GM21717 (cell line): ENCODE measurements around the gene TOGARAM2.

Experiments used
- ATAC-seq: cut with Tn5 transposase; IDR thresholded peaks from one replicate; pipeline ENCODE4 v1.9.1; 2021; ENCODE audit warnings: mild to moderate bottlenecking, moderate library complexity; ENCODE audit not compliant: unreplicated experiment

The TOGARAM2 gene

DNA sequence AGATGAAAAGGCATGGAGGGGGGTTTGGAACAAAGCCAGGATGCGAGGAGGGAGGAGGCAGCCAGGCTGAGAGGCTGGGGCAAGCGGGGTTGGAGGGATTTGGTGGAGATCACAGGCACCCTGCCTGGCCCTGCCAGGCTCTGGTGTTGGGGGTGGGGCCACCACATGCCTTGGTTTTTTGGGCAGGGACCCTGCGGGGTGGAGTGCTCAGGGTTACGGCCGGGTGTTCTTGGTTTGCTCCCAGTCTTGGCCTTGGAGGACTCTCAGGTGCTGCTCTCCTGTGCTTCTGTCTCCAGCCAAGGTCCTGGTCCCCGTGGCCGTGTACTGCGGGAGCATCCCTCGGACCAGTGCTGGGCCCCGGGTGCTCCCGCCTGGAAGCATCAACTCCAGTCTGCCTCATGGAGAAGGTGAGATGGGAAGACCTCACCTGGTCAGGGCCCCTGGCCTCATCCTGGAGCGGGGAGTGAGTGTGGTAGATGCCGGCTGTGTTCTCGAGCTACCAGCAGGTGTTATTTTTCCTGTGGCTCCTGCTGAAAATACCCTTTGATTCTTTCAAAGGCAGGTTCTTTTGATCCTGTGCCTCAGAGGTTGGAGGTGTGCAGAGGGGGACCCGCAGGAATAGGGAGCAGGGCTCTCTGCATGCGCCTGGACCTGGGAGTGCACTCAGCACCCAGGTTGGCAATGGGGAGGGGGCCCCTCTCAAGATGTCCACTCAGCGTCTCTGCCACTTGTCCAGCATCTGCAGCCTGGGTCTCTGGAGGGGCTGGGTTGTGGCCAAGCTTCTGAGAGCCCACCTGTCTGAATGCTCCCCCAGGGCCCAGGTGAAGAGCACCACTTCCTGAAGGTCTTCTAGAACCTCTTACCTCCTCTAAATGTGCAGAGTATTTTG, 17.0 kb downstream of the TOGARAM2 start:
- ATAC-seq = no peak

DNA sequence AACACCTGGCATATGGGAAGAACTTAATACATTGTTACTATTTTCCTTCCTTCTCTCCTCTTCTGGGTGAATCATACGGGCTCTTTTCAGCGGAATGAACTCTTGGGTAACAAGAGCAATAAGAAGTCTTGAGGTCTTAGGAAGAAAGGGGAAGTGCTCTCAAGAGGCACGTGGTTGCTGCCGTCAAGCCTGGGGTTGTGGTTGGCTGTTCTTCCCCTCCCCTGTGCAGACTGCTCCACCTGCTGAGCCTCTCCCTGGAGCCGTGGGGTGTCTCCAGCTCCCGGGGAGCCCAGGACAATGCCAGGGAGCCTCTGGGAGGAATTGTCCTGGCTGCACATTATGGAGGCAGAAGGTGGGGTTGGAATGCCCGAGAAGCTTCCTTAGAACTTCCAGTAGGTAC, 19.4 kb downstream of the TOGARAM2 start:
- ATAC-seq = peak; percentile 93

DNA sequence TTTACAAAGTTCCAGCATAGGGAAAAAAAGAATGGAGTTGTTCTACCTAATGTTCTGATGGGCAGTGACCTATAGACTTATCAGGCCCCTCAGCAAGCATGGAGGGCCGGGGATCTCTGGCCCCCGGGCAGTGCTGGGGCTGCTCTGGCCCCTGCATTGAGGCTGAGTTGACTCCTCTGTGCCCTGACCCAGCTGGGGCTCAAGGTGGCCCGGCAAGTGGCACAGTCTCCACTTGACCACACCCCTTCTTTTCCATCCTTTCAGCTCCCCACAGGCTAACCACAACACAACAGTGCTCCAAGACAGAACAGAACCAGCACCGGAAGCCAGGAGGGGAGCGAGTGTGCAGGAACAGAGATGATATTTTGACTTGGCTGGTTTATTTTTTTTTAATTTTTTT, 19.9 kb downstream of the TOGARAM2 start:
- no peak for ATAC-seq

DNA sequence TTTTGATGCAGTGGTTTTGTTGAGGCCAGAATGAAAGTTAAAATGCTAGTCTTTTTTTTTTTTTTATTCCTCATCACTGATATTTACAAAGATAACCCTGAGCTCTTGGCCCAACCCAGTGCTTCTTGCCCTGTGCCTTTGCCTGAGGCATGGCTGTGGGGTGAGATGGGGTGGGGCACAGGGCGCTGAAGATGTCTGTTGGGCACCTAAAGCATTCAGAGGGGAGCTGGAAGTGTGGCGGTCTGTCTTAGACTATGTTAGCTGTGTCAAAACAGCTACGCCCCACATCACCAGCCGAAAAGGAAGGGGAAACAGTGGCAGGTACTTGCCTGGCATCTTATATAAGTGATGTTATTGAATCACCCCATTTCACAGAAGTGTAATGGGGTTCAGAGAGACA, 20.7 kb downstream of the TOGARAM2 start:
- ATAC-seq = no peak

DNA sequence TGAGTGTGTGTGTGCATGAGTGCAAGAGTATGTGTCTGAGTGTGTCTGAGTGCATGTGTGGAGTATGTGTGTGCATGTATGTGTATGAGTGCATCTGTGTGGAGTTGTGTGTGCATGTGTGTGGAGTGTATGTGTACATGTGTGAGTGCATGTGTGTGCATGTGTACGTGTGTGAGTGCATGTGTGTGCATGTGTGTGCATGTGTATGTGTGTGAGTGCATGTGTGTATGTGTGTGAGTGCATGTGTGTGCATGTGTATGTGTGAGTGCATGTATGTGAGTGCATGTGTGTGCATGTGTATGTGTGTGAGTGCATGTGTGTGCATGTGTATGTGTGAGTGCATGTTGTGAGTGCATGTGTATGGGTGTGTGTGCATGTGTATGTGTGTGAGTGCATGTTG, 23.7 kb downstream of the TOGARAM2 start:
- ATAC-seq = no peak

DNA sequence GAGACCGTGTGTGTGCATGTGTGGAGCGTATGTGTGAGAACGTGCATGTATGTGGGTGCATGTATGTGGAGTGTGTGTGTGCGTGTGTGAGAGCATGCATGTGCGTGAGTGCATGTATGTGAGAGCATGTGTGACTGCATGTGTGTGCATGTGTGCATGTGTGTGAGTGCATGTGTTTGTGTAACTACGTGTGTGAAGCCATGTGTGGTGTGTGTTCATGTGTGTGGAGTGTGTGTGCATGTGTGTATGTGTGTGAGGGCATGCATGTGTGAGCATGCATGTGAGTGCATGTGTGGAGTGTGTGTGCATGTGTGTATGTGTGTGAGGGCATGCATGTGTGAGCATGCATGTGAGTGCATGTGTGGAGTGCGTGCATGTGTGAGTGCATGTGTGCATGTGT, 24.2 kb downstream of the TOGARAM2 start:
- no peak for ATAC-seq

DNA sequence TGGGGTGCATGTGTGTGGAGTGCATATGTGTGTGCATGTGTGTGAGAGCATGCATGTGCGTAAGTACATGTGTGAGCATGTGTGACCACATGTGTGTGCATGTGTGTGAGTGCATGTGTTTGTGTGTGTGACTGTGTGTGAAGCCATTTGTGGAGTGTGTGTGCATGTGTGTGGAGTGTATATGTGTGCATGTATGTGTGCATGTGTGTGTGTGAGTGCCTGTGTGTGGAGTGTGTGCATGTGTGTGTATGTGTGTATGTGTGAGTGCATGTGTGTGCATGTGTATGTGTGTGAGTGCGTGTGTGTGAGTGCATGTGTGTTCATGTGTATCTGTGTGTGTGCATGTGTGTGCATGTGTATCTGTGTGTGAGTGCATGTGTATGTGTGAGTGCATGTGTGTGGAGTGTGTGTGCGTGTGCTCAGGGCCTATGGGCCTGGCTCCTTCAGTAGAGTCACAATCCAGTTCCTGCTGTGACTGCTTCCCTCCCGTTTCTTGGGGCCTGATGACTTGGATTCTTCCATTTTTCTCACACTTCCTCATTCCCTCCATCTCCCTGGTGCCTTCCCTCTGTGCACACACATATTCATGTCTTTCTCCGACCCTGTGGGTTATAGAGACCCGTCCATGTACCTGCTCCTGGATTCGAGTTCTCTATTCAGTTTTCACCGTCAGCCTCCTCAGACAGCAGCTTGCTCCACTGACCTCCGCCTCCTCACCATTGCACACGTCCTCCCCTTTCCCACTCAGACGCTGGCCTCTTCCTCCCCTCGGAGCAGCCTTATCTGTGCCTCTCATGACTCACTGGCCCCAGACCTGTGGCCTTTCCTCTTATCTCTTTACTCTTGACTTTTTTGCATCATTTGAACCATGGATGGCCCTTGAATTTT, 25.2 kb downstream of the TOGARAM2 start:
- ATAC-seq = no peak

DNA sequence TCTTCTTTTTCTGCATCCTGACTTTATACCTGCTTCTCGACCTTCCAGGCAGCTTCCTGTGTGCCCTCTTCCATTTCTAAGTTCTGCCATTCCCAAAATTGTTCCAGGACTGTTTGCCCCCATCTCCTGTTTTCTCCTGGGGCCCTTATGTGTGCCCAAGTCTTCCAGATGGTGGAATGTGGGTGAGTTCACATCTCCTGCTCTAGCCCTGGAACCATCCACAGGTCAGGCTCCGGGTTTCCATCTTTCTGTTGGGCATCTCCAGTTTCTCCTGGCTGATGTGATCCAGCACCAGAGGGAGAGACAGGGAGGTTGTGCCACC, 25.8 kb downstream of the TOGARAM2 start:
- ATAC-seq = no peak

DNA sequence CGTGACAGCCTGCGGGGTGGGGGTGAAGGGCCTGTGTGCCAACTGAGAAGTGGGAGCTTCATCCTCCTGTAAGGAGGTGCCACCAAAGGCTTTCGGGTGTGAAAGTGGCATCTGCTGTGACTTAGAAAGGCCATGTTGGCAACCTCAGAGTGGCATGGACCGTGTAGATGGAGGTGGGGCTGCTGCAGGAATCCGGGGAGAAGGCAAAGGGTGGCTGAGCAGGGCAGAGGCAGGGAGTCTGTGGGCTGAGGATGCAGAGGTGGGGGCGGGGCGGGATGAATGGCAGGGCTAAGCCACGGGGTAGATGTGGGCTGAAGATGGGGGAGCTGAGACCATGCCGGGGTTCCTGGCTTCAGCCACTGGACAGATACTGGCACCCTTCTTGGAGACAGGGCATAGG, 28.2 kb downstream of the TOGARAM2 start:
- ATAC-seq = no peak

DNA sequence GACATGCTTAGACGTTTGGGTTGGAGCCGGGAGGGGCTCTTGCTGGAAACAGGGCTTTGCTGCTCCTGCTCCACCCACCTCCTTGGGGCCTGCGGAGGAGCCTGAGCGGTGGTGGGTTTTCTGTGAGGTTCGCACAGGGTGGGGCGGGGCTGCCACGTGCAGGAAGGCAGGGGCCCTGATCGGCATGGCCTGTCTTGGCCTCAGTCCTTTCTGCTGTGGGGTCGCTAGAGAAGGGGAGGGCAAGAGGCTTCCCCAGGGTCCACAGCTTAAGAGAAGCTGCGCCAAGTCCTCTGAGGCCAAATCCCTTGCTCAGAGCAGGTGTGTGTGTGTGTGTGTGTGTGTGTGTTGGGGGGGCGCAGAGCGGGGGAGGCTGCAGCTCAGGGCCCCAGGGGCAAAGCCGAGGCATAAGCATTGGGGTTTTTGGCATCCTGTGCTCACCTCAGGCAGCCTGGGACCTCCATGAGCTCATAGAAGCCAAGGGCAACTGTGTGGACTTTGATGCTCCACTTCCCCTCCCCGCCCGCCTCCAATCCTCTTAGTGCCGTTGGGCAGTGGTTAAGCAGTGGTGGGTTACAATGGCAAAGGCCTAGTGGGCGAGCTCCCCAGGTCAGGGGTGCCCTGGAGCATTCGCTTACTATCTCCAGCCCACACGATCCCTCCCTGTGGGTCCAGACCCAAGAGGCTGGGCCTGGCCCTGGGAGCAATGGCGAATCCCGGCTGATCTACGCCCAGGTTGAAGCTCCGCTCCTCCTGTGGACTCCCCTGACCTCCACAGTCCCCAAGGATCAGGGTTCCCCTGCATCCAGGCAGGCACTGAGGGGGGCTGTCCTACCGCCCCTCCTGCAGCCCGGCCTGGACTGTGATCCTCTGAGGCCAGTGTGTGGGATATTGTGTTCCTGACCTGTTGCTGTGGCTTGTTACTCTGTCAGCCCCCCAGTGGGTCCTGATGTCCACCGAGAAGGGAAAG, 28.9 kb downstream of the TOGARAM2 start:
- no peak for ATAC-seq

DNA sequence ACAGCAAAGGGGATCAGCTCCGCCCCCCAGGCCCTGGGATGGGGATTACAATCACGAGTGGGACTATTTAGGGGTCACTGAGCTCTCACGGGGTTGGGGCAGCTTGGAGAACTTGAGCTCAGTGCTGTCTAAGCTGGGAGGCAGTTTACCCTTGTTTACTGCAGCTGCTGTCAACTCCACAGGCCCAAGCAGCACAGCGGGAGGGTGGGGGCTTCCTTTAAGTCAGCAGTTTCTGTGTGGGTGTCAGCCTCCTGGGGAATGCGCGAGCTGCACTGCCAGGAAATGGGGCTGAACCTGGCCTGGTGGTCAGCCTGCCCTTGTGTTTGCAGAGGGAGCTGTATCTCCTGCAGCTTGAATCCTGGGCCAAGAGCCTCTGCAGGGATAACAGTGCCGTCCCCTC, 29.8 kb downstream of the TOGARAM2 start:
- ATAC-seq = no peak

DNA sequence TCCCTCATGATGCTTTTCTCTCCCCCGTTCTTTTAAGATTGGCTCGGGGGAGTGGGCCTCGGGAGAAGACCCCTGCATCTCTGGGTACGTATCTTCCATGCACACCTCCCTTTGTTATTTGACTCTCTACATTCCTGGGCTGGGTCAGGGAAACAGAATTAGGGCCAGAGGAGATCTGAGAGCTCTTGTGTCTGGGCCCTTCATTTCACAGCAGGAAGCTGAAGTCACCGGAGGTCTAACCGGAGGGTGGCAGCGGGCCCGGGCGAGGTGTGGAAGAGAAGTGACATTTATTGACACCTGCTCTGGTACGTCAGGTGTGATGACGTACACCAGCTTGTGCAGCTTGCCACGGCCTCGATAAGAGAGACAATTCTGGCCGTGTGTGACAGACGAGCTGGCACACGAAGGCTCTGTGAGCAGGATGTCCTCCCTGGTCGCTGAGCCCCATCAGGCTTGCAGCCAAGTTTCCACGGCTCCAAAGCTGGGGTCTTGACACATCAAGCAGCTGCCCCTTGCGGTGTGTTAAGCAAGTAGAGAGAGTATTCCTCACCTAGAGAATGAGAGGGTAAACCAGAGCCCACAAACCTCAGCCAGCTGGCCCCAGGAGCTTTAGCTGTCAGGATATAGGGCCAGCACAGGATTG, 30.4 kb downstream of the TOGARAM2 start:
- no peak for ATAC-seq

DNA sequence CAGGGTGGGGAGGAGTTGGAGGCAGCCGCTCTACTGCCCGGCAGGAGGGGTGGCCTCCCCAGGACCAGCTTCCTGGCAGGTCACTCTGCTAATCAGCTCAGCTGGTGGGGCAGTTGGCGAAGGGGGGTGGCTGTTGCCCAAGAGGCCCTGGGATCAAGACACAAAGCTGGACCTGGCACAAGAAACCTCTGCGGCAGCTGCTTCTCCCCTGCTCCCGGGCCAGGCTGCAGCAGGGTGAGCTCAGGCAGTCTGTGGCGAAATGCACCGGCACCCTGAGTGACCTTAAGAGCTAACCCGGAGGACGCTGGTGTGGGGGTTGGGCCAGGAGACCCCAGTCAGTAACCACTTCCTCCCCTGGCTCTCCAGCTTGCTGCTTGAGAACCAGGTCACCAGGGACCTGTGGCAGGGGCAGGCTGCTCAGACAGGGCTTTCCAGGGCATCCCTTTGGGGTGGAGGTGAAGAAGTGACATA, 31.1 kb downstream of the TOGARAM2 start:
- no peak for ATAC-seq

DNA sequence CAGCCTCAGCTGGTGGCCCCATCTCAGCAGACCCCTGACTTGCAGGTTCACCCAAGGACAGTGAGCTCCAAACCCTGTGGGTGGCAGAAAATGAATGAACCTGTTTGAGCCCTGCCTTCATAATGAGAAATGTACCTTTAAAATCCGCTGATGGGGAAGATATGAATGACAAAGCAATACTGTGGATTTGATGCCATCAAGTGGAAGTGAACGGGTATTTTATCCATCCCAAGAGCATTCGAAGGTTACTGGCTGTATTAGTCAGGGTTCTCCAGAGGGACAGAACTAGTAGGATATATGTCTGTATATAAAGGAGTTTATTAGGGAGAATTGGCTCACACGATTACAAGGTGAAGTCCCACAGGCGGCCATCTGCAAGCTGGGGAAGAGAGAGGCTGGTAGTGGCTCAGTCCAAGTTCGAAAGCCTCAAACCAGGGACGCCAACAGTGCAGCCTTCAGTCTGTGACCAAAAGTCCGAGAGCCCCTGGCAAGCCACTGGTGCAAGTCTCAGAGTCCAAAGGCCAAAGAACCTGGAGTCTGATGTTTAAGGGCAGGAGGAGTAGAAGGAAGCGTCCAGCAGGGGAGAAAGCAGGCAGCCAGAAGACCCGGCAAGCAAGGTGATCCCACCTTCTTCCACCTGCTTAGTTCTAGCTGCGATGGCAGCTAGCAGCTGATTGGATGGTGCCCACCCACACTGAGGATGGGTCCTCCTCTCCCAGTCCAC, 32.1 kb downstream of the TOGARAM2 start:
- ATAC-seq = no peak

DNA sequence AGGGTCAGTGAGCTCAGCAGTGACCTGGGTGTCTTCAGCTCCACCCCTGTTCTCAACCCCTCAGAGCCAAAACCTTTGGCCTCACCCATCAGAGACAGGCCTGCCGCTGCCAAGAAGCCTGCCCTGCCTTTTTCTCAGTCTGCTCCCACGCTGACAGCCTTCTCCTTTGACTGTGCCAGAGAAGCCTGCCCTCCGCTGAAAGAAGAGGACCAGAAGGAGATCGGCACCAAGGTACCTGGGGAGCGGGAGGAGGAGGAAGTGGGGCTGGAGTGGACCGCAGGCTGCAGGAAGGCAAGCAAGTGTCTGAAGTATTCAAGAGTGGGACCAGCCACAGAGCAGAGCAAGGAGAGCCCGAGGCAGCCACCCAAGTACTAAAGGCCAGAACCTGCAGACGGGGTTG, 33.2 kb downstream of the TOGARAM2 start:
- ATAC-seq = no peak

DNA sequence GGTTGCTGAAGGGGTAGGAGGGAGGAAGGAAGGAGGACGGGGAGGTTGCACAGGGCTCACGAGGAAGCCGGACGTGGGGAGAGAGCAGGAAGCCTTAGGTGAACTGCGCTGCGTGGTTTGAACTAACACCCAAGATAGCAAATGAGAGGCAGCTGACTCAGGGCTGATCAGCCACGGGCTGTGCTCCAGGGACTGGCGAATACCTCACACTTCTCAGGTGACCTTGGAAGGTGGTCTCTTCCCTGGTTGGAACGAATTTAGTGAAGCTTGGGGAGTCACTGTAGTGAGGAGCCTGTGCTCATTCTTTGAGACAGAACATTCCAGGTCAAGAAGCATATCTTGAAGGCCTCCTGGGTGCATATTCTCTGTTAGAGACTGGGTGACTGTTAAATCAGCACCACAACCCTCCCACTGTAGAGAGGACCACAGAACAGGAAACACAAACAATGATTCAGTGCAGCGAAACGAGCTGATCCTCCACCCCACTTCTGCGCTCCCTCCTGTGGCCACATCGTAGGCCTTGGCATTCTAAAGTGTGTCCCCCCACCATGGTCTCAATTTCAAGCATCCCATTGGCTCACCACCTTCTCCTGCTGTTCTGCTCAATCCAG, 33.8 kb downstream of the TOGARAM2 start:
- no peak for ATAC-seq

DNA sequence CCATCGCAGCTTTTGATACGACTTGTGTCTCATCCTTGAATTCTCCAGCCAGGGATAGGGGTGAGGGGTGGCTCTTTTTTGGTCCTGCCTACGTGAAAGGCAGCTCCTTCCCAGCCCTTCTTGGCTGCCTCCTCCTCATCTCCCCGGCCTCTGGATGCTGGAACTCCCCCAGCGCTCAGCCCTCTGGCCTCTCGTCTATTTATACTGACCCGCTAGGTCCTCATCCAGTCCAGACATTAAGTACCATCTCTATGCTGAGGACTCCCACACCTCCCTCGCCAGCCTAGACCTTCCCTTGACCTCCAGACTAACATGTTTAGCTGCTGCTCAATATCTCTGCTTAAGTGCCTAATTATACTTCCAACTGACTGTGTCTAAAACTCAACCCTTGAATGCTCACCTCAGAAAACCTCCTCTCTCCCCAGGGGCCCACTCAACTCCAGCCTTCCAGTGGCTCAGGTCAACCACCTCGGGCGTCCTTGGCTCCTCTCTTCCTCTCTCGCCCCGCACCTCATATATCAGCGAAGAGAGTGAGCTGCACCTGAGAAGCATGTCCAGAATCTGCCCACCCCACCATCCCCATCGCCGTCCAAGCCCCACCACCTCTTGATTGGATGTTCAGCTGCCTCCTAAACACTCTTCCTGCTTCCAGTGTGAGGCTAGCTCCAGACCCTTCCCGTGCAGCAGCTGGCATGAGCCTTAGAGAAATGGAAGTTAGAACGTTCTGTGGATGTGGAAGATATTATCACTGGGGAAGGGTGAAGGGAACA, 34.8 kb downstream of the TOGARAM2 start:
- no peak for ATAC-seq

DNA sequence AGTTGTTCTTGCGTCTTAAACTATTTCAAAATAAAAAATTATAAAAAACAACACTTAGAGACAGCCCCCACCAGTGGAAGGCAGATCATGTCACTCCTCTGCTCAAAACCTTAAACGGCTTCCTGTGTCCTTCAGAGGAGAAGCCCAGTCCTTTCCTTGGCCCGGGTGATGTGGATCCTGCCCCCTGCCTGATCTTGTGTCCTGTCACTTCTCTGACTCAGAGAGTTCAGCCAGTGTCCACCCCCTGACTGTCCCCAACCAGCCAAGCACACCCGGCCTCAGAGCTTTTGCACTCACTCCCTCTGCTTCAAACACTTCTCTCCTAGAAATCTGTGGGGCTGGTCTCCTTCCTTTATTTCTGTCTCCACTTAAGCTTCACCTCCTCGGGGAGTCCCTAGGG, 35.4 kb downstream of the TOGARAM2 start:
- ATAC-seq = no peak
